ENCODE results near the gene CLSTN3. TPM values are rescaled to one million over a fixed set of nuclear protein-coding genes. Genes with fewer than 3 reads are reported as not detected.

The CLSTN3 gene
- polyA plus RNA-seq, 2 of the 4 experiments (the other 2 are of a cell fraction) = 17.4 to 24.9 TPM

- DNase-seq (ENCODE audit: low read depth in 1 of 2, low spot score in 1 of 2) (no peak), ATAC-seq (no peak), FAIRE-seq (no peak)
- TF ChIP-seq FOSL2 (IDR thresholded peaks at IDR 0.05) (no peak), FOSL2 (CRISPR knock-in tag; IDR thresholded peaks at IDR 0.05) (no peak)
- no peak overlapping the region for H3K4me3 ChIP-seq
- no peaks in the 10 kb centered on the region for H3K4me1 ChIP-seq
- H3K27ac ChIP-seq = no peak overlapping the region
- 83% methylated on average over 23 of the region's 24 CpGs for WGBS (ENCODE audit: missing lambda C conversion rate)
- H3K4me2 ChIP-seq = no peak overlapping the region
- CTCF ChIA-PET = interaction anchor here (0.6 to 4.5 kb wide), 6 partner anchors 11 to 634 kb away, joined by 3 to 71 read pairs (median 5); no protein-coding TSS in a partner anchor
- POLR2A ChIA-PET = no interaction called here
- H3K9me3 ChIP-seq = no peaks in the 10 kb centered on the region
Observed at GRCh38 chr12:7156259-7157197, 26.4 kb downstream of the CLSTN3 start.

DNA sequence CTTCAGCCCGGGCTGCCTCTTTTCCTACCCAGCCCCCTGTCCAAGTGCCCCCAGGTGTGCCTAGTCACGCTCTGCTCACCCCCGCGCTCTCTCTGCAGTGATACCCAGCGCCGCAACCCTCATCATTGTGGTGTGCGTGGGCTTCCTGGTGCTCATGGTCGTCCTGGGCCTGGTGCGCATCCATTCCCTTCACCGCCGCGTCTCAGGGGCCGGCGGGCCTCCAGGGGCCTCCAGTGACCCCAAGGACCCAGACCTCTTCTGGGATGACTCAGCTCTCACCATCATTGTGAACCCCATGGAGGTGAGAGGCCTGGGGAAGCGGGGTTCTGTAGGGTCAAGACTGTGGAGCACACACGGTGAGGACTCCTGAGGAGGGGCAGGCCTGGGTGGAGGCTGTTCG, 27.2 kb downstream of the CLSTN3 start:
- Histone ChIP-seq H3K4me2 (no peak overlapping the region), H3K4me1 (no peaks in the 10 kb centered on the region), H3K4me3 (no peak overlapping the region), H3K9me3 (no peaks in the 10 kb centered on the region), H3K27ac (no peak overlapping the region)
- no peak for TF ChIP-seq FOSL2 (IDR thresholded peaks at IDR 0.05)
- TF ChIP-seq FOSL2 (CRISPR knock-in tag; IDR thresholded peaks at IDR 0.05) = no peak
- TF ChIP-seq ELK1 (IDR thresholded peaks at IDR 0.05; ENCODE audit: low read depth, low read length) = no peak
- no peak for TF ChIP-seq CBX8 (IDR thresholded peaks at IDR 0.05)
- TF ChIP-seq BCL3 (IDR thresholded peaks at IDR 0.05) = no peak
- no peak for TF ChIP-seq BHLHE40 (IDR thresholded peaks at IDR 0.05; ENCODE audit: low read depth, low read length)
- no peak for TF ChIP-seq GATA3 (IDR thresholded peaks at IDR 0.05; ENCODE audit: borderline replicate concordance)
- TF ChIP-seq, protein P1, sequence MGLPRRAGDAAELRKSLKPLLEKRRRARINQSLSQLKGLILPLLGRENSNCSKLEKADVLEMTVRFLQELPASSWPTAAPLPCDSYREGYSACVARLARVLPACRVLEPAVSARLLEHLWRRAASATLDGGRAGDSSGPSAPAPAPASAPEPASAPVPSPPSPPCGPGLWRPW (IDR thresholded peaks at IDR 0.05) = no peak
- TF ChIP-seq, protein P2, sequence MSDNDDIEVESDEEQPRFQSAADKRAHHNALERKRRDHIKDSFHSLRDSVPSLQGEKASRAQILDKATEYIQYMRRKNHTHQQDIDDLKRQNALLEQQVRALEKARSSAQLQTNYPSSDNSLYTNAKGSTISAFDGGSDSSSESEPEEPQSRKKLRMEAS (IDR thresholded peaks at IDR 0.05) = no peak
- TF ChIP-seq NFE2L2 (conservative IDR thresholded peaks at IDR 0.05; ENCODE audit: low read length) = no peak
- no peak for TF ChIP-seq RAD21 (conservative IDR thresholded peaks at IDR 0.05 in 1 of 2, IDR thresholded peaks at IDR 0.05 in 1 of 2)
- no peak for TF ChIP-seq EHMT2 (IDR thresholded peaks at IDR 0.05; ENCODE audit: low read depth)
- no peak for TF ChIP-seq HOXB13 (CRISPR knock-in tag; IDR thresholded peaks at IDR 0.05; ENCODE audit: low read depth)
- no peak for TF ChIP-seq TP53 (CRISPR knock-in tag; IDR thresholded peaks at IDR 0.05)
- TF ChIP-seq EHF (CRISPR knock-in tag; IDR thresholded peaks at IDR 0.05) = no peak
- TF ChIP-seq ZSCAN20 (CRISPR knock-in tag; IDR thresholded peaks at IDR 0.05) = no peak
- no peak for TF ChIP-seq RNF2 (IDR thresholded peaks at IDR 0.05; ENCODE audit: borderline replicate concordance, low read depth)
- no peak for TF ChIP-seq HDAC2 (IDR thresholded peaks at IDR 0.05)
- TF ChIP-seq CHD2 (IDR thresholded peaks at IDR 0.05; ENCODE audit: low read length, partially characterized antibody) = no peak
- DNase-seq (ENCODE audit: low read depth in 1 of 2, low spot score in 1 of 2) (no peak), ATAC-seq (no peak), FAIRE-seq (no peak)
- WGBS (ENCODE audit: missing lambda C conversion rate) = 90% methylated on average over 15 of the region's 17 CpGs
- POLR2A ChIA-PET = no interaction called here
- CTCF ChIA-PET = interaction anchor here (0.8 to 2.5 kb wide), 2 partner anchors 13 to 16 kb away, joined by 6 to 8 read pairs; no protein-coding TSS in a partner anchor
